ENCODE measurements around the gene RNLS. TPM values are rescaled to one million over a fixed set of nuclear protein-coding genes. Genes with fewer than 3 reads are reported as not detected.

Gene RNLS
- 19.6 and 20.8 TPM in 2 replicates for total RNA-seq

GRCh38 chr10:88582806-88583583, at the start of gene RNLS:
Gene RNLS, minus strand, starts transcription at chr10:88583318.

GRCh38 chr10:88586462-88586861, 3.3 kb upstream of the RNLS start, which contains the start of gene LIPJ:
Gene LIPJ, plus strand, starts transcription at chr10:88586762. Its CDS starts 3,926 bp downstream, at chr10:88590688.

Small RNA genes within 50 kb of the gene (small RNA-seq; reads per million reads assigned to genes)
- not detected for gene AL353149.1
- gene RF00019, result not detected

Other genes starting within 250 kb of the RNLS start
- under 0.01 TPM in 1 of 2 replicates, not detected in the other for gene LIPJ, start 3.4 kb upstream of the RNLS start, total RNA-seq
- gene LIPF, start 81.1 kb upstream of the RNLS start, total RNA-seq, result not detected in 2 replicates
- gene LIPK, start 122.9 kb upstream of the RNLS start, total RNA-seq, result not detected in 2 replicates
- gene LIPN, start 176.7 kb upstream of the RNLS start, total RNA-seq, result not detected in 2 replicates
- gene LIPM, start 219.4 kb upstream of the RNLS start, total RNA-seq, result not detected in 2 replicates